ENCODE data around the gene UBXN7. TPM values are rescaled to one million over a fixed set of nuclear protein-coding genes. Genes with fewer than 3 reads are reported as not detected.
"Not testable (repeated sequence)": the region's sequence is repeated elsewhere in the genome, so short reads cannot be mapped to it uniquely, and the experiment has no call there.

Gene UBXN7
- polyA plus RNA-seq, 4 donors = 30.3 to 40.3 (median 37.9) TPM

GRCh38 chr3:196323016-196323415 lies 109.2 kb downstream of the UBXN7 start:
- DNase-seq (ENCODE audit: low read depth in 4 of 4, low spot score in 3 of 4) = no peak

- DNase-seq (ENCODE audit: low read depth in 4 of 4, low spot score in 3 of 4) = no peak
Observed at GRCh38 chr3:196321162-196321561, 111.1 kb downstream of the UBXN7 start.

- no peak for DNase-seq (ENCODE audit: low read depth in 4 of 4, low spot score in 3 of 4)
Observed at GRCh38 chr3:196320137-196320536, 112.1 kb downstream of the UBXN7 start.

GRCh38 chr3:196317687-196318467 lies 114.3 kb downstream of the UBXN7 start, which contains the start of gene DYNLT2B:
Gene DYNLT2B, minus strand, starts transcription at chr3:196318240. Its CDS starts 88 bp downstream, at chr3:196318152.
- peak; percentile 81 to 85 (median 83) for DNase-seq (ENCODE audit: low read depth in 4 of 4, low spot score in 3 of 4)

- peak in 2 of 4 donors; percentile 24 to 25 for DNase-seq (ENCODE audit: low read depth in 4 of 4, low spot score in 3 of 4)
Observed at GRCh38 chr3:196316799-196317686, 115.2 kb downstream of the UBXN7 start.

- no peak for DNase-seq (ENCODE audit: low read depth in 4 of 4, low spot score in 3 of 4)
Observed at GRCh38 chr3:196315821-196316220, 116.4 kb downstream of the UBXN7 start.

GRCh38 chr3:196314597-196314996 lies 117.6 kb downstream of the UBXN7 start:
- DNase-seq (ENCODE audit: low read depth in 4 of 4, low spot score in 3 of 4) = no peak

- DNase-seq (ENCODE audit: low read depth in 4 of 4, low spot score in 3 of 4) = not testable (repeated sequence)
Observed at GRCh38 chr3:196314086-196314485, 118.1 kb downstream of the UBXN7 start.

- not testable (repeated sequence) for DNase-seq (ENCODE audit: low read depth in 4 of 4, low spot score in 3 of 4)
Observed at GRCh38 chr3:196302960-196303359, 129.3 kb downstream of the UBXN7 start.

- DNase-seq (ENCODE audit: low read depth in 4 of 4, low spot score in 3 of 4) = not testable (repeated sequence)
Observed at GRCh38 chr3:196302551-196302950, 129.7 kb downstream of the UBXN7 start.

GRCh38 chr3:196298521-196298920 lies 133.7 kb downstream of the UBXN7 start:
- no peak for DNase-seq (ENCODE audit: low read depth in 4 of 4, low spot score in 3 of 4)

Other genes with a start within 250 kb of the UBXN7 start
- gene ZDHHC19, start 221.0 kb downstream of the UBXN7 start, polyA plus RNA-seq (ENCODE audit: insufficient read length in 4 of 4) = under 1 TPM in 2 of 4 donors, not detected in 2; 0.16 to 0.30 TPM
- gene SLC51A, start 215.9 kb downstream of the UBXN7 start, polyA plus RNA-seq (ENCODE audit: insufficient read length in 4 of 4) = 10 to 100 TPM; 11.3 to 12.6 (median 12.1) TPM
- 10 to 100 TPM; 36.4 to 44.6 (median 38.3) TPM for gene PCYT1A, start 144.7 kb downstream of the UBXN7 start, polyA plus RNA-seq (ENCODE audit: insufficient read length in 4 of 4)
- gene DYNLT2B, start 114.2 kb downstream of the UBXN7 start, polyA plus RNA-seq (ENCODE audit: insufficient read length in 4 of 4) = 10 to 100 TPM; 30.7 to 35.9 (median 33.5) TPM
- gene TM4SF19, start 94.0 kb downstream of the UBXN7 start, polyA plus RNA-seq (ENCODE audit: insufficient read length in 4 of 4) = under 1 TPM in 3 of 4 donors, not detected in 1; 0.19 to 0.41 (median 0.31) TPM
- 10 to 100 TPM; 12.8 to 15.0 (median 14.5) TPM for gene RNF168, start 71.3 kb upstream of the UBXN7 start, polyA plus RNA-seq (ENCODE audit: insufficient read length in 4 of 4)
- not detected for gene SMCO1, start 82.9 kb upstream of the UBXN7 start, polyA plus RNA-seq (ENCODE audit: insufficient read length in 4 of 4)
- gene WDR53, start 136.1 kb upstream of the UBXN7 start, polyA plus RNA-seq (ENCODE audit: insufficient read length in 4 of 4) = 10 to 100 TPM; 16.5 to 21.8 (median 18.2) TPM
- gene FBXO45, start 136.2 kb upstream of the UBXN7 start, polyA plus RNA-seq (ENCODE audit: insufficient read length in 4 of 4) = 10 to 100 TPM; 13.6 to 20.1 (median 19.6) TPM
- 1 to 10 TPM; 3.2 to 4.2 (median 3.5) TPM for gene NRROS, start 207.3 kb upstream of the UBXN7 start, polyA plus RNA-seq (ENCODE audit: insufficient read length in 4 of 4)

Data from right renal pelvis (tissue), 4 donors.